SHP77 treated with DMSO at 0.1 percent for 48 hours (cell line): Measurements from ENCODE around the gene BAIAP2L2.
"Not testable (repeated sequence)": the region's sequence is repeated elsewhere in the genome, so short reads cannot be mapped to it uniquely, and the experiment has no call there.

ENCODE experiments used
- DNase-seq: peaks from one replicate; lab custom pipeline; 2025; lab: John Stamatoyannopoulos, UW

Gene BAIAP2L2, protein sequence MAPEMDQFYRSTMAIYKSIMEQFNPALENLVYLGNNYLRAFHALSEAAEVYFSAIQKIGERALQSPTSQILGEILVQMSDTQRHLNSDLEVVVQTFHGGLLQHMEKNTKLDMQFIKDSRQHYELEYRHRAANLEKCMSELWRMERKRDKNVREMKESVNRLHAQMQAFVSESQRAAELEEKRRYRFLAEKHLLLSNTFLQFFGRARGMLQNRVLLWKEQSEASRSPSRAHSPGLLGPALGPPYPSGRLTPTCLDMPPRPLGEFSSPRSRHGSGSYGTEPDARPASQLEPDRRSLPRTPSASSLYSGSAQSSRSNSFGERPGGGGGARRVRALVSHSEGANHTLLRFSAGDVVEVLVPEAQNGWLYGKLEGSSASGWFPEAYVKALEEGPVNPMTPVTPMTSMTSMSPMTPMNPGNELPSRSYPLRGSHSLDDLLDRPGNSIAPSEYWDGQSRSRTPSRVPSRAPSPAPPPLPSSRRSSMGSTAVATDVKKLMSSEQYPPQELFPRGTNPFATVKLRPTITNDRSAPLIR

DNA sequence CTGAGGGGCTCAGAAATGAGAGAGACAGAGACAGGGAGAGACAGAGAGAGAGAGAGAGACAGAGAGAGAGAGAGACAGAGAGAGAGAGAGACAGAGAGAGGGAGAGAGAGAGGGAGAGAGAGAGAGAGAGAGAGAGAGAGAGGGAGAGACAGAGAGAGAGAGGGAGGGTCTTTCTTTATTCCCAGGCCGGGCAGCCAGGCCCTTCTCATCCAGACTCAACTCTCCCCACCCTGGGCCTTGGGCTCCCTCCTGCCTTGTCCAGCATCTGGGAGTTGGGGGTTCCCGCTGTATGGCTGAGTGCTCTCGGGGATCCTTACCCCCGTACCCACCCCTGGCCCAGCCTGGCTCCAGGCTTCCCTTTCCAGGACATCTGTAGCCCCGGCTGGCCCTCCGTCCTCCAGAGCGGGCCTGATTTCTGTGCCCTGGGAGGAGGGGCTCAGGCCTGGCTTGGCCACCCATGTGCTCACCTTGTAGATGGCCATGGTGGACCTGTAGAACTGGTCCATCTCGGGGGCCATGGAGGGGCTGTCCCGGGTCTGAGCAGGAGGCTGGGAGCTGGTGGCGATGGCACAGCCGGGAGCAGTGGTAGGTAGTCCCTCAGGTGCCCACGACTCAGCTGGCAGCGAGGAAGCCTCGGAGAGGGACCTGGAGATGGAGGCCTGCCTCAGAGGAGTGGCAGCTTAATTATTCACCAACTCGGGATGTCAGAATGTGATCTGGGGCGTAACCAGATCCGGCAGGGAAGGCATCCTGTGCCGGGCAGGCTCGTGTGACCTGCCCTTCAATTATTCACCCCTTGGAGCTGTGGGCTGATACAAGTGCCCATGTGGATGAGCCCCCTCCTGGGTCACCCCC lies at the start of gene BAIAP2L2:
Gene BAIAP2L2 (minus strand): TSS at position 677 of the 855 bp plus-strand sequence. CDS start 159 bp downstream, at position 518.
- no peak for DNase-seq

DNA sequence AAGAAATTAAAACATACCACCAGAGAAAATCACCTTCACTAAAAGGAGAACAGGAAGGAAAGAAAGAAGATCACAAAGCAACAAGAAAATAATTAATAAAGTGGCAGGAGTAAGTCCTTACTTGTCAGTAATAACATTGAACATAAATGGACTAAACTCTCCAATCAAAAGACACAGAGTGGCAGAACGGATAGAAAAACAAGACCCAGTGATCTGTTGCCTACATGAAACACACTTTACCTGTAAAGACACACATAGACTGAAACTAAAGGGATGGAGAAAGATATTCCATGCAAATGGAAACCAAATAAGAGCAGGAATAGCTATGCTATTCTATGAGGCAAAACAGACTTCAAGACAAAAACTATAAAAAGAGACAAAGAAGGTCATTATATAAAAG lies 45.2 kb upstream of the BAIAP2L2 start:
- DNase-seq: no peak

DNA sequence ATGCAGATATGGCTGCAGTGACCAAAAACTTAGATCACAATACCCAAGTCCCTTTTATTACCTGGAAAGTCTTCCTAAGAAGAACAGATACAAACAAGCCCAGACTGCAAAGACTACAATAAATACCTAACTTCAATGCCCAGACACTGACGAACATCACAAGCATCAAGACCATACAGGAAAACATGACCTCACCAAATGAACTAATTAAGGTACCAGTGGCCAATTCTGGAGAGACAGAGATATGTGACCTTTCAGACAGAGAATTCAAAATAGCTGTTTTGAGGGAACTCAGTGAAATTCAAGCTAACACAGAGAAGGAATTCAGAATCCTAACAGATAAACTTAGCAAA lies 44.1 kb upstream of the BAIAP2L2 start:
- not testable (repeated sequence) for DNase-seq

DNA sequence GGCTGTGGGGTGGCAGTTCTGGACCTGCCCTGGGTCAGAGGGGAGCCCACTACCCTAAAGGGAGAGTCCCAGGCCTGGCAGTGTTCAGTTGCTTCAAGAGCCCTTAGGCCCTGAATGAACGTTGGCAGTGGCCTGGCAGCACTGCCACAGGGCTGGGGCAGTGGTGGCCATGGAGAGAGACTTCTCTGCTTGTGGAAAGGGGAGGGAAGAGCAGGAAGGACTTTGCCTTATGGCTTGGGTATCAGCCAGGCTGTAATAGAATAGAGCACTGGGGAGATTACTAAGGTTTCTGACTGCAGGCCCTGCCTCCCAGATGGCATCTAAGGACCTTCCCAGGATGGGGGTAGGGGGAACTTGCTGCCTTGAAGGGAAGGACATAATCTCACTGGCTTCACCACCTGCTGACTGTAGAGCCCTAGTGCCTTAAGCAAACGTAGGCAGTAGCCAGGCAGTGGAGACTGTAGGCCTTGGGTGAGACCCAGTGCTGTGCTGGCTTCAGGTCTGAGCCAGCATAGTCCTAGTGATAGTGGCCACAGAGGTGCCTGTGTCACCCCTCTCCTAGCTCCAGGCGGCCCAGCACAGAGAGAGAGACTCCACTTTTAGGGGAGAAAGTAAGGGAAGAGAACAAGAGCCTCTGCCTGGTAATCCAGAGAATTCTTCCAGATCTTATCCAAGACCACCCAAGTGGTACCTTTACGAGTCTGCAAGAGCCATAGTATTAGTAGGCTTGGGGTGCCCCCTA lies 43.5 kb upstream of the BAIAP2L2 start:
- DNase-seq: no peak

DNA sequence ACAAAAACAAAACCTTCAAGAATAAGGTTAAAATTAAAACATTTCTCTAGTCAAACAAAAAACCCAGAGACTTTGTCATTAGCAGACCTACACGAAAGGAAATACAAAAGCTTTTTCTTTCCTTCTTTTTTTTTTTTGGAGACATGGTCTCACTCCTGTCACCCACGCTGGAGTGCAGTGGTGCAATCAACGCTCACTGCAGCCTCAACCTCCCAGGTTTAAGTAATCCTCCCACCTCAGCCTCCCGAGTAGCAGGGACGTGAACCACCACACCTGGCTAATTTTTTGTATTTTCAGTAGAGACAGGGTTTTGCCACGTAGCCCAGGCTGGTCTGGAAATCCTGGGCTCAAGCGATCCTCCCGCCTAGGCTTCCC lies 40.6 kb upstream of the BAIAP2L2 start:
- no peak for DNase-seq

DNA sequence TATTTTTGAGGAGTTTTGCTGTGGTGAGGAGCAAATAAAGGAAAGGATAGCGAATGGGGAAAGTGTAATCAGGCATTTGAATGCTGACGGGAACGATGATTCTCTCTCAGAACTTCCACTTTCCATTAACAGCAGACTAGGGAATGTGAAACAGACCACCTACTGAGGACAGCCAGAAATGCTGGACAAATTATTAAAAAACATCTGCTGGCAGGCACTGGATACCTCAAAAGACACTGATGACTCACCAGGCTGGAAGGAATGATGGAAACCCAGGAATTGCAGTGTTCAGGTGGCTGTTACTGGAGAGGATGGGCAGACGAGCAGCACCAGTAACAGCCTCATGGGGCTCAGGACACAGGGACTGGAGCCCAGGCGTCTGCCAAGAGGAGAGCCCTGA lies 37.8 kb upstream of the BAIAP2L2 start:
- no peak for DNase-seq

DNA sequence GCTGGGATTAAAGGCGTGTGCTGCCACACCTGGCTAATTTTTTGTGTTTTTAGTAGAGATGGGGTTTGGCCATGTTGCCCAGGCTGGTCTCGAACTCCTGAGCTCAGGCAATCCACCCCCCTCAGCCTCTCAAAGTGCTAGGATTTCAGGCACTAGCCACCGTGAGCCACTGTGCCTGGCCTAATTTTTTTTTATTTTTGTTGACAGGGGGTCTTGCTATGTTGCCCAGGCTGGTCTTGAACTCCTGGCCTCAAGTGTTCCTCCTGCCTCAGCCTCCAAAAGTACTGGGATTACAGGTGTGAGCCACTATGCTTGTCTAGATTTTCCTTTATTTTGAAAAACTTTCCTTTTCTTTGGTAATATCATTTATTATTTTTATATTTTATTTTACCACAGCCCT lies 35.7 kb upstream of the BAIAP2L2 start:
- DNase-seq: not testable (repeated sequence)

DNA sequence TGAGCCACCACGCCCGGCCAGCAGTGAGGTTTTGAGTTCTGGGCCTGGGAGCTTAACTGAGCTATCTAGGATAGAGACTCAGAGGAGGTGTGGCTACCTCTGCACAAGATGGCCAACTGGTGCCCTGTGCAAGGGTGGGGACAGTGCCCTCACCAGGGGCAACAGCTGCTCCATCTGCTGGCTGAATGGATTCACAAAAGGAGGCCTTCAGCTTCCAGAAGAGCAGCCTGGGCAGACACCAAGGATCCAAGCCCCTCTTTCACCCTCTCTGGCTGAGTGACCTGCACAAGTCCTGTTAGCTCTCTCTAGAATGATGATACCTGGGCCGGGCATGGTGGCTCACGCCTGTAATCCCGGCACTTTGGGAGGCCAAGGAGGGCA lies 33.5 kb upstream of the BAIAP2L2 start:
- peak; percentile 7 for DNase-seq

DNA sequence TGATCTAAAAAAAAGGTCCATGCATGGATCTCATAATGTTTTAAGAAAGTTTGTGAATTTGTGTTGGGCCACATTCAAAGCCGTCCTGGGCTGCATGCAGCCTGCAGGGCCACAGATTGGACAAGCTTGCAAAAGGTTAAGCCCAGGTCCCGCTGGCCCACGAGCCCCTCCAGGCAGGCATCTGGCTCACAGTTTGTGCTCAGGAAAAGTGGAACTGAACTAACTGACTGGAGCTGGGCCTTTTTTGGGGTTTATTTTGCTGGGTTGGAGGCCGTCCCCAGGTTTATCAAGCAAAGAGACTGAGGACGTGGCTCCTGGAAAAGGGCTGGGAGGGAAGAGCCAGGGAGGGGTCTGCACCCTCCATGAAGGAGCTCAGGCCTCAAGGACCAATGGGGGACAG lies 32.1 kb upstream of the BAIAP2L2 start:
- DNase-seq: no peak

DNA sequence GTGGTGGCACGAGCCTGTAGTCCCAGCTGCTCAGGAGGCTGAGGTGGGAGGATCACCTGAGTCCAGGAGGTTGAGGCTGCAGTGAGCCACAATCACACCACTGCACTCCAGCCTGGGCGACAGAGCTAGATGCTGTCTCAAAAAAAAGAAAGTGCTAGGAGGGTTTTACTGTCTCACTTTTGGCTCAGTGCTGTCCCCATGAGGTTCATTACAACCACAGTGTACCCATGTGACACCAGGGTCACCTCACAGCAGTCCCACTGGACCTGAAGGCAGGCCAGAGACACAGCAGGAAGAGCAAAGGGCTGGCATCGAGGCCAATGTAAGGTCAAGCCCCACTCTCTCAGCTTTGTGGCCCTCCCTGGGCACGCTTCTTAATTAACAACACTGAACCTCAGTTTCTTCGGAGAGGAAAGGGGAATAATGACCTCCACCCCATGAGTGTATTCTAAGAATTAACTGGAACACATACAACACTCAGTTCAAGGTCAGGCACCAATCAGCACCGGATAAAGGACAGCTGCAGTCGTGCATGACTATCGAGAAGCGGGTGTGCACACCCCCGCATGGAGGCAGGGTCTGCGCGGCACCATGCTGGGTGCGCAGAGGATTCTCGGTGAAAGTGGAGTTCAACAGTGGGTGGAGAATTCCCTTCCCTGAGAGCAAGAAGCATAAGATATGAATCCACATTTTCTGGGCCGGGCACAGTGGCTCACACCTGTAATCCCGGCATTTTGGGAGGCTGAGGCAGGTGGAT lies 30.9 kb upstream of the BAIAP2L2 start:
- no peak for DNase-seq

DNA sequence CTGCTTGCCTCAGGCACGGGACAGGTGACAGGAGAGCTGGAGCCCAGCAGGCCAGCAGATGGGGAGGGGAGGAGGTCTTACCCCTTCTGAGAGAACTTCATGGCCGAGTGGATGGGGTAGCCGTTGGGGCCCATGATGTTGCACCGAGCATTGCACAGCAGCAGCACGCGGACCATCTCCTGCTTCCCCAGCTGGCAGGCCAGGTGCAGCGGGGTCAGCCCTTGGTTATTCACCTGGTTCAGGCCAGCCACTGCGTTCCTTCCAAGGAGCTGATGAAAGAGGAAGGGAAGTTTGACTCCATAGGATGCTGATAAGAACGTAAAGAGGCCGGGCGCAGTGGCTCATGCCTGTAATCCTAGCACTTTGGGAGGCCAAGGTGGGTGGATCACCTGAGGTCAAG lies 29.4 kb upstream of the BAIAP2L2 start:
- DNase-seq: no peak

DNA sequence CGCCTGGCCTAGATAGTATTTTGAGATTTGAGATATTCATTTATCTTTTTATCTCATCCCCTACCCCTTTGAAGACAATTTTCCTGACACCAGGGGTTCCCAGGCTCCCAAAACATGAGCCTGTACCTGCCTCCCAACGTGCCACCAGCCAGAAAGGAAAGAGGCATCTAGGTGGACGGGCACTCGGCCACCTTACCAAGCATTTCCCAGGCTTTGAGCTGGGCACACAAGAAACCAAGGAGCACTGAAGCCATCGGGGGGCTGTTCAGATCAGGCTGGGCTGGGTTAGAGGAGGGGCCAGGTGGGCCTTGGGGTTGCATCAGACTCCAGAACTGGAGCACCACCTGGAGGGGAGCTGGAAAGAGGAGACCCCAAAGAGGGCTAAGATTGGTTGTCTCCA lies 28.5 kb upstream of the BAIAP2L2 start:
- no peak for DNase-seq

DNA sequence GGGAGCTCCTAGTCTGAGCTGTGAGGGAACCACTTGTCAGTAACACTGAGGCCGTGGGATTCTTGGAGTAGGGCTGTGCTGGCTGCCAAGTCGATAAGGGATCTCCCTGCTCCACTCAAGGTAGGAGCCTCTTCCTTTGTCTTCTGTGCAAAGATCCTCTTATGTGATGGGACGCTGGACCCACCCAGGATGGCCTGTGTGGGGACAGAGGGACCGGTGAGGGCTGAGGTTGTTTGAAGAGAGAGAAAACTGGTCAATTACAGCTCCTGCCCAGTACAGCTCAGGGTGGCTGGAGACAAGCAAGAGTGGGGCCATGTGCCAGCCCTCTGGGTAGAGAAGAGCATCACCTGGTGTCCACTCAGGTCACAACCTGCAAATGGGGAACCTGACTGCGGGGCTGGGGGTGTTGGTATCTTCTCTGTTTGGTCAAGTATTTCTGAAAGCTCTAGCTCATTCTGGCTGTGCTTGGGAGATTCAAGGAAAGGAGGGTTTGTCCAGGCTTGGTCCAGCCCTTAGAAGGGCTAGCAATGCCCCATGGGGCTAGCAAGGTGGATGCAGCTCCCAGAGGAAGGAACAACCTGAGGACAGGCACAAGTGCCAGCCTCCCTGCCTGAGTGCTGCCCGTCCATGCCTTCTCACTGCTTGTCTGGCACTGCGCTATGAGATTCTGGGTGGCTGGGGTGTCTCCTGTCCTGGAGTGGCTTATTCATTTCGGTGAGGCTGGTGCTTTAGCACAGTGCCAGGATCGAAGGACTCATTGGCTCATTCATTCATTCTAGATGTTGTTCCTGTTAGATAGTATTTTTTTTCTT lies 27.6 kb upstream of the BAIAP2L2 start:
- no peak for DNase-seq

DNA sequence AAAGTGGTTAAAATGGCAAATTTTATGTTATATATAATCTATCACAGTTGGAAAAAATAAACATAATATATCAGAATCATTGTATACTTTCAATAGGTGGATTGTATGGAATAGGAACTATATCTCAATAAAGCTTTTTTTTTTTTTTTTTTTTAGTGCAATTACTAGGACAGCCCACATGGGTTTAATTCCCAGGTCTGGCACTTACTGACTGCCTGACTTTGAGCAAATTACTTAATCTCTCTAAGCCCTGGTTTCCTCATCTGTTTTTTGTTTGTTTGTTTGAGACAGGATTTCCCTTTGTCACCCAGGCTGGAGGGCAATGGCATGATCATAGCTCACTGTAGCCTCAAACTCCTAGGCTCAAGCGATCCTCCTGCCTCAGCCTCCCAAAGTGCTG lies 26.1 kb upstream of the BAIAP2L2 start:
- no peak for DNase-seq

DNA sequence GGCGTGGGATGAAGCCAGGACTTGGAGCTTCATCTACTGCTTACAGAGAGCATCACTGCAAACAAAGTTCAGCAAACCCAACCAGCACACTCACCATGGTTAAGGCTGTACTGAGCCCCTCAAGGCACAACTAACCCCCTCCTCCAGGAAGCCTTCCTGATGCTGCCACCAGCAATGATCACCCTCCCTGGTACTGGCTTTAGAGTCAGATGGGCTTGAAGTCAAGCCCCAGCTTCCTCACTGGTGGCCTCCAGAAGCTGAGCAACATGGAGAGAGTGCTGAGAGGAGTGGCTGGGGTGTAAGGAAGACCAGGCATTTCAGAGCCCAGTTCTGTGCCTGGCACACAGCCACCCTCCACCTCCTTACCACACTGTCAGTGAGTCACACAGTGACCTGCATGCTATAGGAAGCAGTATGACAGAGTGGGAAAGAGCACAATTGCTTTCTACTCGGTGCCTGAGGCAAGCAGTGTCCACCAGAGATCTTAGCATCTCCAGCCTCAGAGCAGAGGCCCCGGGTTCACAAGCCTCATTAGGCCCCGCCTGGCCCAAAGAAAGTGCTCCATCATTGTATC lies 24.7 kb upstream of the BAIAP2L2 start:
- no peak for DNase-seq

DNA sequence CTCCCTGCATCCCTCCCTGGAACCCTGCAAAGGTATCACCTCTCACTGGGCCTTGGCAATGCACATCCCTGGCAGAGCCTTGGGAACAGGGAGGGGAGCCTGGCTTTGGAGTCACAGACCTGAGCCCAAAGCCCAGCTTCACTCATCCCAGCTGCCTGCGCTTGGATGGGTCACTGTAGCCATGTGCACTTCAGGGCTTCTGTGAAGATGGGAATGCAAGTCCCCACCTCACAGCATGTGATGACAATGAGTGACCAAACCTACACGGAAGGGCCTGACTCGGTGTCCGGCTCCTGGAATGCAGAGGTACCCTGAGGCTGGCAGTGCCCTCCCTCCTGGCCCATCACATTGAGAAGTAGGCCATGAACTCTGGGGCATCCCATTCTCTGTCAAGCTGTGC lies 22.8 kb upstream of the BAIAP2L2 start:
- no peak for DNase-seq

DNA sequence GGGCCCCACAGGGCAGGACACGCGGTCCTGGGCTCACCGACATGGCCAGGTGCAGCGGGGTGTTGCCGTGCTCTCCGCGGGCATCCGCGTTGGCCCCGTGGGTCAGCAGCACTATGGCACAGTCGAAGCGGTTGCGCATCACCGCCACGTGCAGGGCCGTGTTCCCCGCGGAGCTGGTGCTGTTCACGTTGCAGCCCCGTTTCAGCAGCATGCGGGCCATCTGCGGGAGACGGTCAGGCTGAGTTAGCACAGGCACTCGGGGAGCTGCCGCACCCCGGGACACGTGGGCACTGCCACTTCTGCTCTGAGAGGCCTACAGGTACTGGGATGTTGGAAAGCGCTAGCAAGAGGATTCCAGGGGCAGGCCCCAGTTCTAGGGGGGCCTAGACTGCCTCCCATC lies 22.3 kb upstream of the BAIAP2L2 start:
- DNase-seq: no peak

DNA sequence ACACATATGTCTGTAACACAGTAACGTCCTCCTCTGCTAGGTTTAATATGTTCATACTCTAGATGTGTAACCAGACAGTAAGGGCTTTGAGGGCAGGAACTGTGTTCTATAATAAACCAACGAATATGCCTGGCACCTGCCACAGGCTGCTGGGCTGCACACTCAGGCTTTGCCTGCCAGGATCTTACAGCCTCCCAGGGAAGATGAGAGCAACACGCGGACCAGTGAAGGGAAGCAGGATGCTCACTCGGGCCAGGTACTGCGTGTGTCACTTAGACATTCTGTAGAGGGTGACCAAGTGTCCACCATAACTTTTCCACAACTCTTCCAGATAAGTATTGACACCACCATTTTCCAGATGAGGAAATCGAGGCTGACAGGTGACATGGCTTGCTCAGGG lies 21.7 kb upstream of the BAIAP2L2 start:
- no peak for DNase-seq

DNA sequence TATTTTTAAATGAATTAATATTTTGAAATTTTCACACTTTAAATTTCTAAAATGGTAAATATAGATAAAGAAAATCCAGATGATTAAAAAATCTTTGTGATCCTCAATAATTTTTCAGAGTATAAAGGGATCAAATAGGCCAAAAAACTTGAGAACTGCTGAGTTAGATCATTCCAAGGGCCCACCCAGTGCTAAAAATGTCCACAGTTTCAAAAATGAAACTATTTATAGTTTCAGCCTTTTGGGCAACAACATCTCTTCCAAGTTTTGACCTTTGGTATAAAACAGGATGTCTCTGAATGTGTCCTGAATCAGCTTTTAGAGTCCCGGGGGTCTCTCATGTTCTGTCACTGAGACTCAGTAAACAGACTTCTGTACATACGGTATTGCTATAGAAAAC lies 20.9 kb upstream of the BAIAP2L2 start:
- DNase-seq: no peak

DNA sequence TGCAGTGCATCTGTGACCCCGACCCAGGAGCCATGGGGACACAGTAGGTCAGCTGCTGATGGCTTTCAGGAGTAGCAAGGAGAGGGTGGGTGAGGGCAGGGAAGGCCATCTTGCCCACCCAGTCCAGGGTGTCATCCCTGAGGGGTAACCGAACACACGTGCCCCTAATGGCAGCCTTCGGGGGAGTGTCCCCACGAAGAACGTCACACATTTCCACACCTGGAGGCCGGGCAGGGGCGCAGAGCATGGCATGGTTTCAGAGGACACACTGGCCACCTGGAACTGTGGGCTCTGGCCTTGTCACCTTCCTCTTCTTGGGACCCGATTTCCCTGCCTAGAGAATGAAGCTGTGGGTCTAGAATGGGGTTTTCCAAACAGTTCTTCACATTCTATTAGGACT lies 19.4 kb upstream of the BAIAP2L2 start:
- DNase-seq: no peak

DNA sequence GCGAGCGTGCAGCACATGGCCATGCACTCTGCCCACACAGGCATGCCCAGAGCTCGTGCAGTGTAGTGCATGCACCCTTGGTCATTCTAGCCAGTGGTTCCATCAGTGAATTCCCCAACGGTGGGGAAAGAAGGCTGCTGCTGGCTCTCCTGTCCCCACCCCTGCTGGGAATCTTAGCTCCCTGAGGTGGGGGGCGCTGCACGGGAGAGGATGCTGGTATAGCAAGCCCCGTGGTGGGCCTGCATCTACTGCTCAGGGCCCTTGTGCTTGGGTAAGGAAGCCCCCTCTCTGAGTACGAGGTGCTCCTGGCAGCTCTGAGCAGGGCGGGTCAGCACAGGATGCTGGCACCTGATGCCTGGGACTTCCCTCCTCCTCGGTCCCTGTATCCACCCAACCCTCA lies 18.5 kb upstream of the BAIAP2L2 start:
- no peak for DNase-seq
